ENCODE results near the gene TKTL2. TPM values are rescaled to one million over a fixed set of nuclear protein-coding genes. Genes with fewer than 3 reads are reported as not detected.

TKTL2 gene, protein sequence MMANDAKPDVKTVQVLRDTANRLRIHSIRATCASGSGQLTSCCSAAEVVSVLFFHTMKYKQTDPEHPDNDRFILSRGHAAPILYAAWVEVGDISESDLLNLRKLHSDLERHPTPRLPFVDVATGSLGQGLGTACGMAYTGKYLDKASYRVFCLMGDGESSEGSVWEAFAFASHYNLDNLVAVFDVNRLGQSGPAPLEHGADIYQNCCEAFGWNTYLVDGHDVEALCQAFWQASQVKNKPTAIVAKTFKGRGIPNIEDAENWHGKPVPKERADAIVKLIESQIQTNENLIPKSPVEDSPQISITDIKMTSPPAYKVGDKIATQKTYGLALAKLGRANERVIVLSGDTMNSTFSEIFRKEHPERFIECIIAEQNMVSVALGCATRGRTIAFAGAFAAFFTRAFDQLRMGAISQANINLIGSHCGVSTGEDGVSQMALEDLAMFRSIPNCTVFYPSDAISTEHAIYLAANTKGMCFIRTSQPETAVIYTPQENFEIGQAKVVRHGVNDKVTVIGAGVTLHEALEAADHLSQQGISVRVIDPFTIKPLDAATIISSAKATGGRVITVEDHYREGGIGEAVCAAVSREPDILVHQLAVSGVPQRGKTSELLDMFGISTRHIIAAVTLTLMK
- total RNA-seq = not detected

DNA sequence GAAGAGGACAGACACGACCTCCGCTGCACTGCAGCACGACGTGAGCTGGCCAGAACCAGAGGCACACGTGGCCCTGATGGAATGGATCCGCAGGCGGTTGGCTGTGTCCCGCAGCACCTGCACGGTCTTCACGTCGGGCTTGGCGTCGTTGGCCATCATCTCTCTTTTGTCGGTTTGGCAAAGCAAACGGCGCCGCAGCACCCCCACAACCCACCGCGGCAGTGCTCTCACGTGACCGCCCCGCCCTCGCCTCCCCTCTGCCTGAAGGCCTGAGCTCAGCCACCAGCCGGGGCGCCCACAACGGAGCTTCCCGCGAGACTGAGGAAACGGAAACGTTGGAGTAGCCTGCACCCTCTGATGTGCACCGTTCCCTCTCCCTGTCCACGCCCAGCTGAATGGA, at the start of gene TKTL2:
TSS of gene TKTL2 (minus strand) at position 179 of the 400 bp plus-strand sequence. CDS start at position 159, 20 bp downstream.
- intact Hi-C loops (cut with DNase I, micrococcal nuclease) = no loop called here
- Mint-ChIP-seq H3K4me1 (no peaks in the 10 kb centered on the region), H3K27me3 (peaks cover 9% of the 10 kb centered on the region), H3K4me3 (no peak within 1 kb of the TSS), H3K27ac (no peak within 1 kb of the TSS), H3K9me3 (ENCODE audit: low read depth) (no peaks in the 10 kb centered on the region), H3K36me3 (ENCODE audit: low read depth) (no peaks in the 10 kb centered on the region)
- no peak for DNase-seq
- CTCF ChIA-PET = no interaction called here
- POLR2A ChIA-PET = no interaction called here
- ATAC-seq = no peak

DNA sequence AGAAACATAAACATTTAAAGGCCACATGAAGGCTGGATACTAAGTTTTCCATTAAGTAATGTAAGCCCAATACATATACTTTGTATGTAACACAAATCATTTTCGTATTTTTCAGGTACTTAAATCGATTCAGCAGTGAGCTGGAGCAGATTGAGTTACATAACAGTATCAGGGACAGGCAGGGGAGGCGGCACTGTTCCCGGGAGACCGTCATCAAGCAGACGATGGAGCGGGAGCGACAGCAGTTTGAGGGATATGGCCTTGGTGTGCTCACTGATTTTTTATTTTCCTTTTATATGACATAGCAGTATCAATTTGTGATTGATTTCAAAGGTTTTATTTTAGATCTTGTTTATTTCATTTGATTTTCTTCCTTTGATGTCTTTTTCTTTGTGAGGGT, 41.6 kb upstream of the TKTL2 start:
- no peaks in the 10 kb centered on the region for H3K9me3 Mint-ChIP-seq (ENCODE audit: low read depth)
- H3K4me1 Mint-ChIP-seq = no peaks in the 10 kb centered on the region
- DNase-seq (no peak), ATAC-seq (no peak)
- no peaks in the 10 kb centered on the region for H3K27me3 Mint-ChIP-seq
- ChIA-PET POLR2A (no interaction called here), CTCF (no interaction called here)
- intact Hi-C loops (cut with DNase I, micrococcal nuclease) = no loop called here
- H3K27ac Mint-ChIP-seq = no peak overlapping the region
- H3K4me3 Mint-ChIP-seq = no peak overlapping the region
- peaks cover 52% of the 10 kb centered on the region for H3K36me3 Mint-ChIP-seq (ENCODE audit: low read depth)

DNA sequence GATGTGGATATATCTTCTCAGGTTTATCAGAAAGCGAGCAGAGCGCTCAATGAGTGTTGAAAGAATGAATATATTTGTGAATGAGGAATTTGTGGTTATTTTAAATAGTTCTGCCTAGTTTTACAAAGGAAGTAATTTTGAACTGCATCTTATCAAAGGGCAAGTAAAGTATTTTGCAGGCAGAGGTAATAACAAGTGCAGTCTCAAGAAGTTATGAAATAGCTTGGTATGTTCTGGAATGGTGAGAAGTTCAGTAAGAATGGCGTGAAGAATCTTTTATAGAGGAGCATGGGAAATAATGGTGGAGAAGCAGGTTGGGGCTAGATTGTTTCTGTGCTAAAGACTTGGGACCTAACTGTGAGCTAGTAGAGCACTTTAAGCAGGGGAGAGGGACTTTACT, 31.8 kb upstream of the TKTL2 start:
- DNase-seq (no peak), ATAC-seq (no peak)
- no peaks in the 10 kb centered on the region for H3K27me3 Mint-ChIP-seq
- peaks cover 31% of the 10 kb centered on the region for H3K4me1 Mint-ChIP-seq
- CTCF ChIA-PET = interaction anchor here (0.5 to 1.5 kb wide), 2 partner anchors 44 to 60 kb away, joined by 4 to 8 read pairs; no protein-coding TSS in a partner anchor
- peaks cover 37% of the 10 kb centered on the region for H3K36me3 Mint-ChIP-seq (ENCODE audit: low read depth)
- intact Hi-C loops (cut with DNase I, micrococcal nuclease) = no loop called here
- POLR2A ChIA-PET = interaction anchor here (1.1 kb wide), 1 partner anchor 11 kb away, joined by 3 read pairs; the partner anchor contains the start of gene TMA16
- H3K27ac Mint-ChIP-seq = no peak overlapping the region
- no peak overlapping the region for H3K4me3 Mint-ChIP-seq
- peaks cover 3% of the 10 kb centered on the region for H3K9me3 Mint-ChIP-seq (ENCODE audit: low read depth)

DNA sequence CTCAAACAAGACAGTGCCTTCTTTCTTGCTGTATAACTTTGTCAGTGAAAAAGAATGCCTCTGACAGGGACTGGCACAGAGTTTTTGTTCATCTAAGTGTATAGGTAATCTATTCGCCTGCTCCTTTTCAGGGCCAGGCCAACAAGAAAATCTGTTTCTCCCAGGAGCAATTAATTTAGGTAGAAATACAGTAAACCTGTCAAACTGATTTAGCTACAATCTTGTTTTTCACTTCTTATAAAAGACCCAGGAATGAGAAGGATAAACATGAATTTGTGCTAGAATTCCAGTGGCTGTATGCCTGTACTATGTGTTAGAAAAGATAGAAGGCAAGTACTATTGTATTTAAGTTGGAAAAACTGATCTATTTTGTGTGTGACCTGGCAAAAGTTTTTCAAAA, 27.0 kb upstream of the TKTL2 start:
- ChIA-PET CTCF (no interaction called here), POLR2A (no interaction called here)
- H3K36me3 Mint-ChIP-seq (ENCODE audit: low read depth) = peaks cover 40% of the 10 kb centered on the region
- H3K9me3 Mint-ChIP-seq (ENCODE audit: low read depth) = peaks cover 3% of the 10 kb centered on the region
- ATAC-seq (no peak), DNase-seq (no peak)
- peaks cover 53% of the 10 kb centered on the region for H3K4me1 Mint-ChIP-seq
- no peak overlapping the region for H3K4me3 Mint-ChIP-seq
- H3K27me3 Mint-ChIP-seq = no peaks in the 10 kb centered on the region
- intact Hi-C loops (cut with DNase I, micrococcal nuclease) = no loop called here
- no peak overlapping the region for H3K27ac Mint-ChIP-seq

DNA sequence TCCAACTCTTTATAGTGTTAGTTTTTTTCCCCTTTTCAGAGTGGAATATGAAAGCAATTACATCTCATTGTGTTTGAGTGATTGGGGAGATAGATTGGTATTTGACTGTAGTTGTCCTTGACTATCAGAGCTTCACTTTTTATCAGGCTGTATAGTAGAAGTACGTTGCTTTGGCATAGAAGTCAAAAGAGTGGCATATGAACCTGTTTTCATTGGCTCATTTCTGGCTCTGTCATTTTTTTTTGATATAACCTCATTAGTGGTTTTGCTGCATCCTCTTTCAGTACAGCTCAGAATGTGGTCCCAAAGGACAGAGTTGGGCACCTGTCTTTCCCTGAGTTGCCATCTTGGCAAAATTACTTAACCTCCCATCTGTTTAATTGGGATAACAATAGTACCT, 22.3 kb upstream of the TKTL2 start:
- H3K4me1 Mint-ChIP-seq = peaks cover 30% of the 10 kb centered on the region
- ChIA-PET CTCF (no interaction called here), POLR2A (no interaction called here)
- ATAC-seq (no peak), DNase-seq (no peak)
- no peaks in the 10 kb centered on the region for H3K9me3 Mint-ChIP-seq (ENCODE audit: low read depth)
- H3K36me3 Mint-ChIP-seq (ENCODE audit: low read depth) = peaks cover 35% of the 10 kb centered on the region
- peak overlapping the region; percentile 99 for H3K4me3 Mint-ChIP-seq
- peak overlapping the region; percentile 94 for H3K27ac Mint-ChIP-seq
- no peaks in the 10 kb centered on the region for H3K27me3 Mint-ChIP-seq
- intact Hi-C loops (cut with DNase I, micrococcal nuclease) = loop anchor here (2.0 to 10.0 kb wide), 6 partner anchors 49 to 1829 kb away; partner anchors contain the start of genes MSMO1 (in 1 of the 2), NAF1 (in 1 of the 2) and TMEM192 (in 1 of the 2)

DNA sequence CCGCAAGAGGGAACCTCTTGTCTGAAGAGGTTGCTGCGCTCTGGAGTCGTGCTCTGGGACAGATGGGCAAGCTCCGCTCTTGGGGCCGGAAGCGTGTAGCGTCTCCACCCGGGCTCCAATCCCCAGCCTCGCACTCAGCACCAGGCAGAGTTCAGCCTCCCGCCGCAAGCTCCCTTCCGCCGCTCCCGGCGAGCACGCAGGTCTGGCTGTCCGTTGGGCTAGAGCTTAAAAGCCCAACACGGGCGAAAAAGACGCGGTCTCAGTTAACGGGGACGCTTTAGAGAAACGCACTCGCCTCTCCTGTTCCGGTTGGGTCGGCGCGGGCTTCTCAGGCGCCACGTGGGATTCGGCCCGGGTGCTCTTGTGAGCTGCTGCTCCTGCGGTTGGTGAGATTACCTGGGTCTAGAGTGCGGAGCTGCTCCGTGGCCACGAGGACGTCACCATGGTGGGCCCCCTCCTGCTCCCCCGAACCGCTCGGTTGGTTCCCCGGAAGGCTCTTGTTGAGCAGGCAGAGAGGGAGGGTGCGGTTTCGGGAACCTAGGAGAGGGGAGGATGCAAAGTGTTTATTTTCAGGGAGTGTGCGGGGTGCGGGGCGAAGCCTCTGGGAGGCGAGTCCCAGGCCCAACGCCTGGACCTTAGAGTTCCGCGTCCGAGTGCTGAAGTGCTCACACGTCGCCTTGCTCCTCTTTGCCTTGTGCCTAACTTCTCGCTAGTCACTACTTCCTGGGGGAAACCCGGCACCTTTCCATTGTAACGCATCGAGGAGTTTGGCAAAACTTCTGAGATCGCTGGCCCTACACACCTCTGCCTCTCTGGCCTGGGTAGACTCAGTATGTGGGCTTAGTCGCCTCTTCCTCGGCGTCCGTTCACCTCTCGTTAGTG, 21.0 kb upstream of the TKTL2 start, which contains the start of gene TMA16:
TSS of gene TMA16 (plus strand) at position 331 of the 882 bp plus-strand sequence. CDS start at position 443, 112 bp downstream.
- peak within 1 kb of the TSS; percentile 100 for H3K27ac Mint-ChIP-seq
- peaks cover 27% of the 10 kb centered on the region for H3K4me1 Mint-ChIP-seq
- peak within 1 kb of the TSS; percentile 99 for H3K4me3 Mint-ChIP-seq
- intact Hi-C loops (cut with DNase I, micrococcal nuclease) = loop anchor here (1.0 to 10.0 kb wide), 7 partner anchors 50 to 1830 kb away; partner anchors contain the start of genes NAF1 (in 2 of the 2), MSMO1 (in 1 of the 2) and TMEM192 (in 1 of the 2)
- POLR2A ChIA-PET = interaction anchor here (0.6 to 1.1 kb wide), 6 partner anchors 9 to 267 kb away, joined by 3 to 8 read pairs (median 4); no protein-coding TSS in a partner anchor
- peak; percentile 92 for DNase-seq
- CTCF ChIA-PET = interaction anchor here (0.6 to 2.3 kb wide), 11 partner anchors 8 to 1618 kb away, joined by 3 to 11 read pairs (median 4); partner anchors contain the start of gene TMEM192
- no peaks in the 10 kb centered on the region for H3K27me3 Mint-ChIP-seq
- H3K9me3 Mint-ChIP-seq (ENCODE audit: low read depth) = no peaks in the 10 kb centered on the region
- peaks cover 32% of the 10 kb centered on the region for H3K36me3 Mint-ChIP-seq (ENCODE audit: low read depth)
- peak; percentile 91 for ATAC-seq

DNA sequence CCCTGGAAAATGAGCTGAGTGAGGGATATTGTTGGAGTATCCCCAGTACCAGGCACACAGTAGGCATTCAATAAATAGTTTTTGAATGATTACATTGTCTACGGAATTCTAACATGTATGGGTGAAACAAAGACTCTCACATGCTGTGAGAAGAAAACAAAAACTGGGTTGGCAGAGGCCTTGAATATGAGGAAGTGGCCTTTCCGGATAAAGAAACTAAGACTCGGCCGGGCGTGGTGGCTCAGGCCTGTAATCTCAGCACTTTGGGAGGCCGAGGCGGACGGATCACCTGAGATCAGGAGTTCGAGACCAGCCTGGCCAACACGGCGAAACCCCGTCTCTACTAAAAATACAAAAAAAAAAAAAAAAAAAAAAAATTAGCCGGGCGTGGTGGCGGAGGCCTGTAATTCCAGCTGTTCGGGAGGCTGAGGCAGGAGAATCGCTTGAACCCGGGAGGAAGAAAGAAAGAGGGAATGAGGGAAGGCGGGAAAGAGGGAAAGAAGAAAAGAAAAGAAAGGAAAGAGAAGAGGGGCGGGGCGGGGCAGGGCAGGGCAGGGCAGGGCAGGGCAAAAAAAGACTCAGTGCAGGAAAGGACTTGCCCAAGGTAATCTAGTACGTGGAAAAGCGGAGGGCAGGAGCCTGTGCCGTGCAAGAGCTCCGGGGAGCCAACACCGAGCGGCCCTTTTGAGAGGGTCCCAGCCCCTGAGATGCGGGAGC, 20.2 kb upstream of the TKTL2 start:
- H3K4me3 Mint-ChIP-seq = peak overlapping the region; percentile 99
- intact Hi-C loops (cut with DNase I, micrococcal nuclease) = loop anchor here (1.0 to 10.0 kb wide), 7 partner anchors 51 to 1831 kb away; partner anchors contain the start of genes NAF1 (in 2 of the 2), MSMO1 (in 1 of the 2) and TMEM192 (in 1 of the 2)
- peaks cover 32% of the 10 kb centered on the region for H3K36me3 Mint-ChIP-seq (ENCODE audit: low read depth)
- CTCF ChIA-PET = interaction anchor here (0.6 to 2.3 kb wide), 12 partner anchors 8 to 1619 kb away, joined by 3 to 11 read pairs (median 4); partner anchors contain the start of gene TMEM192
- H3K27ac Mint-ChIP-seq = peak overlapping the region; percentile 100
- H3K4me1 Mint-ChIP-seq = peaks cover 27% of the 10 kb centered on the region
- ATAC-seq (peak; percentile 30), DNase-seq (peak; percentile 20)
- no peaks in the 10 kb centered on the region for H3K27me3 Mint-ChIP-seq
- H3K9me3 Mint-ChIP-seq (ENCODE audit: low read depth) = no peaks in the 10 kb centered on the region
- POLR2A ChIA-PET = interaction anchor here (0.6 to 1.1 kb wide), 6 partner anchors 8 to 266 kb away, joined by 3 to 8 read pairs (median 4); no protein-coding TSS in a partner anchor

DNA sequence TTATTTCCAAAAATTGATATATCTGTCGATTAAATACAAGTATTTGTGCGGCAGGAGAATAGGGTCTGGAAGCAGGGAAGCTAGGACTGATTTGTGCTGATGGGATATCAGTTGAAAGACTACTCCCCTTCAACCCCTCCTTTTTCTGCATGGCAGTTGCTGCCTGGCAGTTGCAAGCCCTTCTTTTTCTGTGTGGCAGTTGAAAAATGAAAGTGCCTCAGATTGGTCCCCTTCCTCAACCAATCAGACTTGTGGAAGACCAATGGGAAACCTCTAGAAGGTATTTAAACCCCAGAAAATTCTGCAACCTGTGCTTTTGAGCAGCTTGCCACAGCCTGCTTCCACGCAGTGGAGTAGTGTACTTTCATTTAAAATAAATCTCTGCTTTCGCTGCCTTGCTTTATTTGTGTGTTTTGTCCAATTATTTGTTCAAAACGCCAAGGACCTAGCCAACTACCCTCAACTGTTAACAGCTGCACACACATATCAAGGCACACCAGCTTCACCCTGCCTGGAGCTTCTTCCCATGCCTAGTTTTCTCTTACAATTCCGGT, 19.5 kb upstream of the TKTL2 start:
- intact Hi-C loops (cut with DNase I, micrococcal nuclease) = loop anchor here in 1 of 2 experiments (10.0 kb wide), 3 partner anchors 1462 to 1832 kb away; partner anchors contain the start of genes MSMO1 and TMEM192
- CTCF ChIA-PET = interaction anchor here (0.7 to 2.3 kb wide), 6 partner anchors 8 to 57 kb away, joined by 3 to 10 read pairs (median 4); no protein-coding TSS in a partner anchor
- POLR2A ChIA-PET = interaction anchor here (0.6 kb wide), 1 partner anchor 40 kb away, joined by 7 read pairs; no protein-coding TSS in a partner anchor
- no peaks in the 10 kb centered on the region for H3K9me3 Mint-ChIP-seq (ENCODE audit: low read depth)
- H3K4me1 Mint-ChIP-seq = peaks cover 25% of the 10 kb centered on the region
- H3K27ac Mint-ChIP-seq = peak overlapping the region; percentile 100
- H3K27me3 Mint-ChIP-seq = no peaks in the 10 kb centered on the region
- peak; percentile 14 for DNase-seq
- ATAC-seq = no peak
- H3K36me3 Mint-ChIP-seq (ENCODE audit: low read depth) = peaks cover 32% of the 10 kb centered on the region
- H3K4me3 Mint-ChIP-seq = peak overlapping the region; percentile 99

DNA sequence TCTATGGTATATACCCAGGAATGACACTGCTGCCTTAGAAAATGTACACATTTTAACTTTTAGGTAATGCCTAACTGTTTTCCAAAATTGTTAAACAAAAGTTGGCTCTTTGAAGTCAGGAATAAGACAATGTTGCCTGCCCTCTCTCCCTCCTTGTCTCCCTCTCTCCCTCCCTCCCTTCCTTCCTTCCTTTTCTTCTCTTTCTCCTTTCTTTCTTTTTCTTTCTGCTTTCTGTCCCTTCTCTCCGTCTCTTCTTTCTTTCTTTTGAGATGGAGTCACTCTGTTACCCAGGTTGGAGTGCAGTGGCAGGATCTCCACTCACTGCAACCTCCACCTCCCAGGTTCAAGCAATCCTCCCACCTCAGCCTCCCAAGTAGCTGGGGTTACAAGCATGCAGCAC, 16.4 kb upstream of the TKTL2 start:
- CTCF ChIA-PET = no interaction called here

More for the DNA sequence above, 16.4 kb upstream of the TKTL2 start:
- POLR2A ChIA-PET = no interaction called here
- Mint-ChIP-seq H3K27ac (no peak overlapping the region), H3K4me1 (peaks cover 3% of the 10 kb centered on the region), H3K36me3 (ENCODE audit: low read depth) (peaks cover 9% of the 10 kb centered on the region), H3K4me3 (no peak overlapping the region), H3K9me3 (ENCODE audit: low read depth) (no peaks in the 10 kb centered on the region), H3K27me3 (peaks cover 4% of the 10 kb centered on the region)
- DNase-seq (no peak), ATAC-seq (no peak)
- intact Hi-C loops (cut with DNase I, micrococcal nuclease) = loop anchor here (5.0 to 10.0 kb wide), 7 partner anchors 192 to 1835 kb away; partner anchors contain the start of genes MSMO1 (in 1 of the 2) and TMEM192 (in 1 of the 2)
